Panc1 (cell line): ENCODE data around the gene SEMA5B. TPM values are rescaled to one million over a fixed set of nuclear protein-coding genes. Genes with fewer than 3 reads are reported as not detected.

Source experiments
- ATAC-seq: fragments of 200-7000 bp; cut with Tn5 transposase; 2 replicates; pipeline ENCODE4 v1.9.1; 2020; ENCODE audit warnings: mild to moderate bottlenecking, moderate library complexity
- BruUV-seq: library from RNA; stranded (reverse); fragments of 400-500 nt; replicated peaks from 2 replicates; lab custom pipeline; 2021; lab: Mats Ljungman, UMichigan
- CTCF ChIA-PET: fragments of 300-600 bp; sonication (Branson Sonifier 250); formaldehyde crosslinking; loops from one replicate; lab custom pipeline; 2022; ENCODE audit warnings: antibody characterized with exemption; lab: Charles Lee
- POLR2A ChIA-PET: fragments of 300-600 bp; sonication (Branson Sonifier 250); formaldehyde crosslinking; loops from one replicate; lab custom pipeline; 2022; ENCODE audit warnings: antibody characterized with exemption; lab: Charles Lee
- DNase-seq: peaks from one replicate; pipeline ENCODE4 v3.0.0-alpha.2; 2010; ENCODE audit warnings: low read depth, low spot score
- H3K27ac ChIP-seq: 2 replicates; pipeline ENCODE4 v1.5.1; 2011; ENCODE audit warnings: mild to moderate bottlenecking, low read length, inconsistent platforms
- H3K27me3 ChIP-seq: fragments of 200-500 bp; sonication (Bioruptor generic); 2 replicates; pipeline ENCODE4 v1.6.0; 2014; ENCODE audit warnings: low read length, inconsistent platforms; ENCODE audit not compliant: control insufficient read depth, insufficient read depth
- H3K36me3 ChIP-seq: fragments of 200-500 bp; sonication (Bioruptor generic); 2 replicates; pipeline ENCODE4 v1.5.1; 2014; ENCODE audit warnings: inconsistent platforms, mild to moderate bottlenecking, low read length, moderate library complexity; ENCODE audit not compliant: control insufficient read depth, insufficient read depth
- H3K4me1 ChIP-seq: 2 replicates; pipeline ENCODE4 v1.5.1; 2011; ENCODE audit warnings: inconsistent platforms, mild to moderate bottlenecking, low read length, moderate library complexity; ENCODE audit not compliant: control insufficient read depth, insufficient read depth
- H3K4me3 ChIP-seq, 2 experiments: 2 replicates each; pipeline ENCODE4 v1.5.1; 2011 to 2012; ENCODE audit warnings: low read depth in 2 of 2, low read length in 2 of 2, mild to moderate bottlenecking in 2 of 2, inconsistent platforms in 1 of 2, moderate library complexity in 1 of 2
- H3K9me3 ChIP-seq: fragments of 200-500 bp; sonication (Bioruptor generic); 2 replicates; pipeline ENCODE4 v1.5.1; 2014; ENCODE audit warnings: low read depth, mild to moderate bottlenecking, inconsistent platforms, low read length, moderate library complexity; ENCODE audit not compliant: control insufficient read depth, insufficient read depth
- POLR2AphosphoS5 ChIP-seq: IDR thresholded peaks from 2 replicates; pipeline ENCODE4 v1.6.1; 2012; ENCODE audit warnings: mild to moderate bottlenecking, low read depth, low read length, moderate library complexity
- SIN3A ChIP-seq: IDR thresholded peaks from 2 replicates; pipeline ENCODE4 v1.6.1; 2012; ENCODE audit warnings: low read depth, mild to moderate bottlenecking, low read length, moderate library complexity, borderline replicate concordance; ENCODE audit not compliant: insufficient read depth
- TCF7L2 ChIP-seq: IDR thresholded peaks from 2 replicates; pipeline ENCODE4 v1.6.1; 2011; ENCODE audit warnings: mild to moderate bottlenecking, low read depth, low read length, inconsistent platforms
- in situ Hi-C: cut with HindIII; loops from 2 replicates; pipeline ENCODE4 v1.10.0; 2016; ENCODE audit warnings: low sequenced_read_pairs, low pct_unique_long_range_greater_than_20kb
- intact Hi-C: fragments of 100-400 bp; cut with micrococcal nuclease; formaldehyde crosslinking; loops from one replicate; pipeline ENCODE4 v1.10.0; 2022; ENCODE audit not compliant: unreplicated experiment
- total RNA-seq: library from RNA; stranded (reverse); gene quantifications from one replicate; pipeline ENCODE4 v1.2.1, GENCODE V29; 2021; ENCODE audit not compliant: unreplicated experiment
- TF ChIP-seq, protein P1 (sequence below), 2 experiments: IDR thresholded peaks; 2 replicates each; pipeline ENCODE4 v1.6.1; 2011 to 2012; ENCODE audit warnings: low read depth in 2 of 2, control low read depth in 1 of 2, low read length in 1 of 2, mild to moderate bottlenecking in 1 of 2, moderate library complexity in 1 of 2; ENCODE audit not compliant: insufficient read depth in 1 of 2
- TF ChIP-seq, protein P2 (sequence below): fragments of 450-650 bp; IDR thresholded peaks from 2 replicates; pipeline ENCODE4 v1.5.1; 2017; ENCODE audit warnings: mild to moderate bottlenecking

Gene SEMA5B
- total RNA-seq, 1 experiment from 2014 or later = 1.2 TPM

DNA sequence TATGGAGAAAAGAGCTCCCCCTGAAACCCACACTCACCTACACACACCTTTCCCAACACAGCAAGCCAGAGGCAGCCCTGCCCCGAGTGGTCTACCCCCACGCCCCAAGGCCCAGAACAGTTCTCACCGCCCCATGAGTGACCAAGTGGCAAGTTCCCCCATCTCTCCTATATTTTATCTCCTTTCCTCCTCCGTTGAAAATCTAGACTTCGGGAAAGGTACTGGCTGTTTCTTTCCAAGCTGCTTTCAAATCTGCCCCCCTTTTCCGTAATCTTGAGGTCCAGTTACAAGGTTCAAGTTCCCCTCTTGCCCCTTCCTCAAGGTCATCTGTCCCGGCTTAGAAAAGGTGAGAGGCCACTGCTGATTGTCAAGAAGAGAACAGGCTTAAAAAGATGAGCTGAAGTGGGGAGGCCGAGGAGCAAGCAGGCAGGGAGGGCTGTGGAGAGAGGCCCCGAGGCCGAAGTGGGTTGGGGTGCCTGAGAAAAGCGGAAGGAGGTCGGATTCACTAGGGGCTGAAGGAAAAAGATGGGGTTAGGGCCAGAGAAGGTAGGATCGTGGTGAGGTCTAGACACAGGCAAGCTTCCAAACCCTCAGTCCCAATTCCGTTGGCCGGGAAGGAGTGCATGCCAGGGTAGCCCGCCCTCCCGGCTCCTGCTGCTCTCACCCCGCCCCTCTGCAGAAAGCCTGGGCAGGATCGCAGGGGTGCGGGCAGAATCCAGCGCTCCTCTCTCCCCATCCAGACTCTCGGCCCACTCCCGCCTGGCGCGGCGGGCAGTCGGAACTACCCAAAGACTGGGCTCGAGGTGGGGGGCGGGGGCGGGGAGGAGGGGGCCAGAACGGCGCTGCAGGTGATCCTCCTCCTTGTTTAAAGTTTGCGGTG is 1.7 kb downstream of the SEMA5B start:
- Histone ChIP-seq H3K27me3 (peaks cover 70% of the 10 kb centered on the region), H3K9me3 (no peaks in the 10 kb centered on the region), H3K27ac (no peak overlapping the region), H3K4me3 (no peak overlapping the region), H3K36me3 (no peaks in the 10 kb centered on the region), H3K4me1 (no peaks in the 10 kb centered on the region; the same call in 1 of the 2 replicates)
- ChIA-PET POLR2A (interaction anchor here (0.6 kb wide), 1 partner anchor 54 kb away, joined by 3 read pairs; no protein-coding TSS in a partner anchor), CTCF (no interaction called here)
- DNase-seq (no peak), ATAC-seq (no peak)
- intact Hi-C loops (loop anchor here (10.0 kb wide), 1 partner anchor 271 kb away; no protein-coding TSS in a partner anchor), in situ Hi-C loops (no loop called here)
- TF ChIP-seq POLR2AphosphoS5 = no peak
- TF ChIP-seq, protein P1, sequence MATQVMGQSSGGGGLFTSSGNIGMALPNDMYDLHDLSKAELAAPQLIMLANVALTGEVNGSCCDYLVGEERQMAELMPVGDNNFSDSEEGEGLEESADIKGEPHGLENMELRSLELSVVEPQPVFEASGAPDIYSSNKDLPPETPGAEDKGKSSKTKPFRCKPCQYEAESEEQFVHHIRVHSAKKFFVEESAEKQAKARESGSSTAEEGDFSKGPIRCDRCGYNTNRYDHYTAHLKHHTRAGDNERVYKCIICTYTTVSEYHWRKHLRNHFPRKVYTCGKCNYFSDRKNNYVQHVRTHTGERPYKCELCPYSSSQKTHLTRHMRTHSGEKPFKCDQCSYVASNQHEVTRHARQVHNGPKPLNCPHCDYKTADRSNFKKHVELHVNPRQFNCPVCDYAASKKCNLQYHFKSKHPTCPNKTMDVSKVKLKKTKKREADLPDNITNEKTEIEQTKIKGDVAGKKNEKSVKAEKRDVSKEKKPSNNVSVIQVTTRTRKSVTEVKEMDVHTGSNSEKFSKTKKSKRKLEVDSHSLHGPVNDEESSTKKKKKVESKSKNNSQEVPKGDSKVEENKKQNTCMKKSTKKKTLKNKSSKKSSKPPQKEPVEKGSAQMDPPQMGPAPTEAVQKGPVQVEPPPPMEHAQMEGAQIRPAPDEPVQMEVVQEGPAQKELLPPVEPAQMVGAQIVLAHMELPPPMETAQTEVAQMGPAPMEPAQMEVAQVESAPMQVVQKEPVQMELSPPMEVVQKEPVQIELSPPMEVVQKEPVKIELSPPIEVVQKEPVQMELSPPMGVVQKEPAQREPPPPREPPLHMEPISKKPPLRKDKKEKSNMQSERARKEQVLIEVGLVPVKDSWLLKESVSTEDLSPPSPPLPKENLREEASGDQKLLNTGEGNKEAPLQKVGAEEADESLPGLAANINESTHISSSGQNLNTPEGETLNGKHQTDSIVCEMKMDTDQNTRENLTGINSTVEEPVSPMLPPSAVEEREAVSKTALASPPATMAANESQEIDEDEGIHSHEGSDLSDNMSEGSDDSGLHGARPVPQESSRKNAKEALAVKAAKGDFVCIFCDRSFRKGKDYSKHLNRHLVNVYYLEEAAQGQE (IDR thresholded peaks at IDR 0.05; ENCODE audit: insufficient read depth in 1 of 2, low read depth in 2 of 2, low read length in 1 of 2) = no peak
- no TSS peak for BruUV-seq

DNA sequence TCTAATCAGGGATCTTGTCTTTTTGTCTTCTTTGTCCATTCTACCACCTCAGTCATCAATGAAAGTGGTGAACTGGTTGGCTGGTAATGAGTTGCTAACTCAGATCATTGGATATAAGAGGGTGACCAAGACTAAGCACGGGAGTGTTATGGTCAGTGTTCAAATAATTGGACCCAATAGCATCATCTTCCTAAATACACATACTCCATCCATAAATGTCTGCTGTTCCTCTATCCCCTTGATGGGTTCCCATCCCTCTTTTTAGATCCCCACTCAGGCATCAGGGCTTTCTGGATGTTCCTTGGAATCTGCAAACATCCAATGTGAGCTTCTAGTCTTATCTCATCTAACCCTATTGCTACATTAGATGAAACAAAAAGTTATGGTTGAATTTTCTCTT is 3.5 kb downstream of the SEMA5B start:
- intact Hi-C loops (loop anchor here (10.0 kb wide), 1 partner anchor 269 kb away; no protein-coding TSS in a partner anchor), in situ Hi-C loops (no loop called here)
- Histone ChIP-seq H3K9me3 (no peaks in the 10 kb centered on the region), H3K36me3 (no peaks in the 10 kb centered on the region), H3K27me3 (peaks cover 69% of the 10 kb centered on the region), H3K4me3 (no peak overlapping the region), H3K27ac (no peak overlapping the region), H3K4me1 (no peaks in the 10 kb centered on the region; the same call in 1 of the 2 replicates)
- no peak for TF ChIP-seq TCF7L2
- ATAC-seq (no peak), DNase-seq (no peak)
- CTCF ChIA-PET = no interaction called here
- POLR2A ChIA-PET = no interaction called here
- BruUV-seq = no TSS peak

DNA sequence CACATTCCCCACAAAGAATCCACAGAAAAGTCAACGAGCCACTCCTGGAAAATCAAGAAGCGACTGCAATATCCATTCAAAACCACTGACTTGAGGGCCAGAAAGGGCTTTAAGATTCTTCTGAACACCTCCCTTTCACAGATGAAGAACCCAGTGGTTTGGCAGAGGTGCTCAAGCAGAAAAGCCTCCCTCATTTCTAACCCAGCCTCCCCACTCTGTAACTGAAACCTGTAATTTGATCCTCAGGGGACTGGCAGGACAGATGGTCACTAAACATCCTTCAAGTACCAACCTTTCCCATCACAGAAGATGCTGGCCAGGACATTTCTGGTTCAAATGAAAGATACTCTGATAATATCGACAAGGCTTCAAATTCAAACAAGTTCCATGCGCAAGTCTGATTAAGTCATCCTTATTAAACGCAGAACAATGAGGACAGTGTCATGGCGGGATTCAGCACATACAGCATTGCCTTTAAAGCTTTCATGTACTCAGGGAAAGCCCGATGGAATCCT is 5.5 kb downstream of the SEMA5B start:
- H3K9me3 ChIP-seq = no peaks in the 10 kb centered on the region
- intact Hi-C loops (loop anchor here (10.0 kb wide), 1 partner anchor 267 kb away; no protein-coding TSS in a partner anchor), in situ Hi-C loops (no loop called here)
- H3K4me3 ChIP-seq = no peak overlapping the region
- ATAC-seq = no peak
- H3K27me3 ChIP-seq = peaks cover 69% of the 10 kb centered on the region
- BruUV-seq = no TSS peak
- H3K36me3 ChIP-seq = no peaks in the 10 kb centered on the region
- ChIA-PET POLR2A (no interaction called here), CTCF (no interaction called here)
- H3K4me1 ChIP-seq = no peaks in the 10 kb centered on the region
- TF ChIP-seq, protein P1 (IDR thresholded peaks at IDR 0.05; ENCODE audit: insufficient read depth in 1 of 2, low read depth in 2 of 2, low read length in 1 of 2) = no peak
- TF ChIP-seq POLR2AphosphoS5 (no peak), SIN3A (no peak), TCF7L2 (no peak)
- TF ChIP-seq, protein P2, sequence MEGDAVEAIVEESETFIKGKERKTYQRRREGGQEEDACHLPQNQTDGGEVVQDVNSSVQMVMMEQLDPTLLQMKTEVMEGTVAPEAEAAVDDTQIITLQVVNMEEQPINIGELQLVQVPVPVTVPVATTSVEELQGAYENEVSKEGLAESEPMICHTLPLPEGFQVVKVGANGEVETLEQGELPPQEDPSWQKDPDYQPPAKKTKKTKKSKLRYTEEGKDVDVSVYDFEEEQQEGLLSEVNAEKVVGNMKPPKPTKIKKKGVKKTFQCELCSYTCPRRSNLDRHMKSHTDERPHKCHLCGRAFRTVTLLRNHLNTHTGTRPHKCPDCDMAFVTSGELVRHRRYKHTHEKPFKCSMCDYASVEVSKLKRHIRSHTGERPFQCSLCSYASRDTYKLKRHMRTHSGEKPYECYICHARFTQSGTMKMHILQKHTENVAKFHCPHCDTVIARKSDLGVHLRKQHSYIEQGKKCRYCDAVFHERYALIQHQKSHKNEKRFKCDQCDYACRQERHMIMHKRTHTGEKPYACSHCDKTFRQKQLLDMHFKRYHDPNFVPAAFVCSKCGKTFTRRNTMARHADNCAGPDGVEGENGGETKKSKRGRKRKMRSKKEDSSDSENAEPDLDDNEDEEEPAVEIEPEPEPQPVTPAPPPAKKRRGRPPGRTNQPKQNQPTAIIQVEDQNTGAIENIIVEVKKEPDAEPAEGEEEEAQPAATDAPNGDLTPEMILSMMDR = no peak
- DNase-seq = no peak
- H3K27ac ChIP-seq = no peak overlapping the region
